GM21619 (cell line): ENCODE data around the gene CARD8.
"Not testable (repeated sequence)": the region's sequence is repeated elsewhere in the genome, so short reads cannot be mapped to it uniquely, and the experiment has no call there.

Source experiments
- ATAC-seq: cut with Tn5 transposase; IDR thresholded peaks from one replicate; pipeline ENCODE4 v1.9.1; 2021; ENCODE audit not compliant: unreplicated experiment

The CARD8 gene

GRCh38 chr19:48265326-48265725, 9.6 kb upstream of the CARD8 start:
- not testable (repeated sequence) for ATAC-seq

GRCh38 chr19:48260359-48260714, 4.6 kb upstream of the CARD8 start:
- ATAC-seq: not testable (repeated sequence)

GRCh38 chr19:48258992-48259391, 3.3 kb upstream of the CARD8 start:
- not testable (repeated sequence) for ATAC-seq

- no peak for ATAC-seq
Measured at GRCh38 chr19:48258350-48258749, 2.6 kb upstream of the CARD8 start.

- ATAC-seq: no peak
Measured at GRCh38 chr19:48254529-48254970, 1.2 kb downstream of the CARD8 start.

- no peak for ATAC-seq
Measured at GRCh38 chr19:48253999-48254398, 1.7 kb downstream of the CARD8 start.

- no peak for ATAC-seq
Measured at GRCh38 chr19:48252609-48253008, 3.1 kb downstream of the CARD8 start.

GRCh38 chr19:48250290-48251025, 5.3 kb downstream of the CARD8 start:
- ATAC-seq: no peak

- ATAC-seq: peak; percentile 73
Measured at GRCh38 chr19:48249502-48250014, 6.2 kb downstream of the CARD8 start.

GRCh38 chr19:48248081-48248833, 7.5 kb downstream of the CARD8 start:
- no peak for ATAC-seq

GRCh38 chr19:48247212-48247611, 8.5 kb downstream of the CARD8 start:
- ATAC-seq: no peak

- ATAC-seq: no peak
Measured at GRCh38 chr19:48246101-48246500, 9.6 kb downstream of the CARD8 start.

- no peak for ATAC-seq
Measured at GRCh38 chr19:48244281-48244680, 11.4 kb downstream of the CARD8 start.

GRCh38 chr19:48241771-48242170, 13.9 kb downstream of the CARD8 start:
- not testable (repeated sequence) for ATAC-seq

GRCh38 chr19:48239582-48240141, 16.1 kb downstream of the CARD8 start:
- ATAC-seq: no peak

GRCh38 chr19:48239120-48239519, 16.6 kb downstream of the CARD8 start:
- ATAC-seq: no peak

- no peak for ATAC-seq
Measured at GRCh38 chr19:48237057-48237456, 18.7 kb downstream of the CARD8 start.

GRCh38 chr19:48230555-48231129, 25.1 kb downstream of the CARD8 start:
- no peak for ATAC-seq

GRCh38 chr19:48221628-48222027, 34.1 kb downstream of the CARD8 start:
- ATAC-seq: no peak

- not testable (repeated sequence) for ATAC-seq
Measured at GRCh38 chr19:48220784-48221183, 34.9 kb downstream of the CARD8 start.

GRCh38 chr19:48218997-48219396, 36.7 kb downstream of the CARD8 start:
- ATAC-seq: no peak
